H7 (cell line): Measurements from ENCODE around the gene SLX1B. TPM values are rescaled to one million over a fixed set of nuclear protein-coding genes. Genes with fewer than 3 reads are reported as not detected.
"Not testable (repeated sequence)": the region's sequence is repeated elsewhere in the genome, so short reads cannot be mapped to it uniquely, and the experiment has no call there.

Experiments
- DNase-seq: peaks from one replicate; pipeline ENCODE4 v3.0.0; 2012
- H3K27me3 ChIP-seq: 2 replicates; pipeline ENCODE4 v1.6.0; 2011; ENCODE audit warnings: mild to moderate bottlenecking, low read length; ENCODE audit not compliant: control insufficient read depth, insufficient read depth
- H3K36me3 ChIP-seq: replicated peaks from 2 replicates; pipeline ENCODE4 v1.5.1; 2011; ENCODE audit warnings: low read length; ENCODE audit not compliant: control insufficient read depth, insufficient read depth
- H3K4me3 ChIP-seq: 2 replicates; pipeline ENCODE4 v1.5.1; 2011; ENCODE audit warnings: low read depth, mild to moderate bottlenecking, control low read depth, low read length, moderate library complexity; ENCODE audit not compliant: insufficient read depth
- total RNA-seq: library from RNA; depleted of rRNA; stranded (reverse); fragments of >200 nt; shearing (Covaris generic); gene quantifications from 2 replicates; pipeline ENCODE4 v1.2.3, GENCODE V29; 2014; rRNA removed

The SLX1B gene
- total RNA-seq, 1 experiment from 2014 or later: 71.9 TPM

DNA sequence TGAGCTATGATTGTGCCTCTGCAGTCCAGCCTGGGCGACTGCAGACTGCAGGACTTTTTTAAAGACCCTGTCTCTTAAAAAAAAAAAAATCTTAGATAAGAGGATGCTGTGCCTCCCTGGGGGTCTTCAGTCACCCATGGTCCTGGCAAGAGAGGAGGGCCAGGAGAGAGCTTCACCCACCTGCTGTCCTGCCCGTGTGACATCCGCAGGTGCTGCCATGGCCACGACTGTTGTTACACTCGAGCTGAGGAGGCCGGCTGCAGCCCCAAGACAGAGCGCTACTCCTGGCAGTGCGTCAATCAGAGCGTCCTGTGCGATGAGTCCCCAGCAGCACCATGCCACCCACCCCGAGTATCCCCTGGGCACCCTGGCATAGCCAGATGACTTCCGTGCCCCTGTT lies 27.9 kb downstream of the SLX1B start:
- H3K4me3 ChIP-seq, DNase-seq, H3K36me3 ChIP-seq, H3K27me3 ChIP-seq: not testable (repeated sequence)

- not testable (repeated sequence) for H3K4me3 ChIP-seq, DNase-seq, H3K36me3 ChIP-seq, H3K27me3 ChIP-seq
Observed at GRCh38 chr16:29506308-29506707, 52.0 kb downstream of the SLX1B start, which contains the start of gene NPIPB12. Gene NPIPB12 (minus strand): TSS chr16:29506408.

Other genes with a start within 250 kb of the SLX1B start
- gene NPIPB11, start 47.8 kb upstream of the SLX1B start, total RNA-seq: 0.03 and 0.37 TPM in 2 replicates
- gene BOLA2, start 182 bp upstream of the SLX1B start, total RNA-seq: 30.0 and 32.6 TPM in 2 replicates
- gene SULT1A4, start 5.4 kb downstream of the SLX1B start, total RNA-seq: 8.2 and 8.5 TPM in 2 replicates
- 5.9 and 14.5 TPM in 2 replicates for gene NPIPB12, start 51.9 kb downstream of the SLX1B start, total RNA-seq
- gene SPN, start 208.7 kb downstream of the SLX1B start, total RNA-seq: 0.48 and 0.59 TPM in 2 replicates
- 165 and 173 TPM in 2 replicates for gene QPRT, start 224.6 kb downstream of the SLX1B start, total RNA-seq